ENCODE data around the gene DUSP5.

The DUSP5 gene

GRCh38 chr10:110483633-110484032, 14.1 kb upstream of the DUSP5 start:
- DNase-seq = no peak

GRCh38 chr10:110485541-110485940, 12.2 kb upstream of the DUSP5 start:
- no peak for DNase-seq

- DNase-seq = no peak
These were observed 10.9 kb upstream of the DUSP5 start for GRCh38 chr10:110486680-110487410.

- DNase-seq = no peak
These were observed 10.0 kb upstream of the DUSP5 start for GRCh38 chr10:110487411-110488331.

DNA sequence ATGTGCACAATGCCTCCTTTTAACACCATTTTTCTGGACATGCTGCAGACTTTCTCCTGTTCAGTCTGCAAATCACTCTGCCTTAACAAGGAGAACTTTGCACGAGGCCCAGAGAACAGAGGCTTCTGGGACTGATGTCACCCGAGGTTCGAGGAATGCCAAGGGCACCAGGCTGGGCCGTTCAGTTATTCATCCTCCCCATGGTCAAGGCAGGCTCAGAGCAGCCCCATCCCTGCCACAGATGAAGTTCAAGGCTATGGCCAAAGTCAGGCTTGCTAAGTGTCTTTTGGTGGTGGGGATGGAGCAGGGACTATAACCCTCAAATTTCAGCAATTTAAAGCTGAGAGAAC, 9.4 kb upstream of the DUSP5 start:
- no peak for DNase-seq

DNA sequence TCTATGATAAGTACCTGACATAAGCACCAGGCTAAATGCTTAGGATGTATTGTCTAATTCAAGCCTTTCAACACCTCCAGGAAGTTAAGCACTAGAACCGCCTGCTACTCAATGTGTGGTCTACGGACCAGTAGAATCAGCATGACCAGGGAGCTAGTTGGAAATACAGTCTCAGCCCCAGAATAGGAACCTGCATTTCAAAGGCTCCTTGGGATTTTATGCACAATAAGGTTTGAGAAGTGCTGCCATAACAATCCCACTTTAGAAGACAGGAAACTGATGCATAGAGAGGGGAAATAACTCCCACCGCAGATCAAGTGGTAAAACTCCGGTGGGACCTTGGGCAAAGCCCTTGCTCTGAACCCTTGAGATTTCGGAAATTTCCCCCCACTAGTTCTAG, 8.8 kb upstream of the DUSP5 start:
- no peak for DNase-seq

DNA sequence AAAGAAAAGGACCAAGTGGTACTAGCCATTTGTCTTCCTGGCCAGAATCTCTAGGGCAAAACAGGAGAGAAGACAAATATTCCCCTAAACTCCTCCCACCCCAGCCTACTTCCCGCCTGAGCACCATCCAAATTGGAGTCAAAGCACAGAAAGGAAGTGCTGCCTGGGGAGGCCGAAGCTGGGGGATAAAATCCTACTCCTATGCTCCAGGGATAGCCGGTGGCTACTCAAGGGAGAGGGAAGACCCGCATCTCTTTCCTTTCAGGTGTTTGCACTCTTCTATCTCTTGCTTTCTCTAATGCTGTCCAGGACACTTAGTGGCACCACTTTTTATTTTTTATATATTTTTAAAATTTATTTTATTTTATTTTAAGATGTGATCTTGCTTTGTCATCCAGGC, 7.1 kb upstream of the DUSP5 start:
- no peak for DNase-seq

- DNase-seq = no peak
These were observed 6.4 kb upstream of the DUSP5 start for GRCh38 chr10:110491346-110491745.

- no peak for DNase-seq
These were observed 5.5 kb upstream of the DUSP5 start for GRCh38 chr10:110492069-110492822.

- no peak for DNase-seq
These were observed 3.8 kb upstream of the DUSP5 start for GRCh38 chr10:110493832-110494426.

- no peak for DNase-seq
These were observed 3.2 kb upstream of the DUSP5 start for GRCh38 chr10:110494532-110494931.

DNA sequence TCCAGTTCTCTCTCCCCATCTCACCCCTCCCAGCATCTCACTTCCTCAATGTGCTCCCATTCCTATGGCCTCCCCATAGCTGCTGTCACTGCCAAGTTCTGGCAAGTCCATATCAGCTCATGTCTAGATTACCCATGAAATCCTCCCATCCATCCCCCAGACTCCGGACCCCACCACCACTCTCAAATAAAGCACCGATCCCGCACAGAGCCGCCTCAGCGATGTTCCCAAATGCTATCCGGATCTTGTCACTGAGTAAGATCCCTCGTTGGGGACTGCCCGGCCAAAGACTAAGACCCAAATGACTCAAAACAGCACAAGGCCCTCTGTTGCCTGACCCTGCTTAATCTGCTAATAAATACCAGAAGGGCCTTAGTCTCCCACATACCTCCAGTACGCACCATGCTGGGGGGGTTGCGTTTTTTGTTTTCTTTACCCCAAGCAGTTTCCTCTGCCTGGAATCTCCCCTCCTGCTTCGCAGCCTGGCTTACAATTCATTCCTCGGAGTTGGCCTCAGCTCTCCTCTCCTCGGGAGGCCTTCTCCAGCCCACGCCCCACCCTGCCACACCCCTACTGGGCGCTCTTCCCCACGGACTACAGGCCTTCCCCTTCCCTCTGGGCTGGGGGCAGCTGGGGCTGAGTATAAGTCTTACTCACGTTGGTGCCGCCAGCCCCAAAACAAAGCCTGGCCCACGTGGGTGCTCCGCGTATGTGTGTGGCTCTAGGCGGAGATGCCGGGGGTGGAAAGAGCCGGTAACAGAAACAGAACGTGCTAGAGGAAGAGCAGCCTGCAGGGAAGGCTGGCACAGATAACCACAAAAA, 1.8 kb upstream of the DUSP5 start:
- DNase-seq = no peak

DNA sequence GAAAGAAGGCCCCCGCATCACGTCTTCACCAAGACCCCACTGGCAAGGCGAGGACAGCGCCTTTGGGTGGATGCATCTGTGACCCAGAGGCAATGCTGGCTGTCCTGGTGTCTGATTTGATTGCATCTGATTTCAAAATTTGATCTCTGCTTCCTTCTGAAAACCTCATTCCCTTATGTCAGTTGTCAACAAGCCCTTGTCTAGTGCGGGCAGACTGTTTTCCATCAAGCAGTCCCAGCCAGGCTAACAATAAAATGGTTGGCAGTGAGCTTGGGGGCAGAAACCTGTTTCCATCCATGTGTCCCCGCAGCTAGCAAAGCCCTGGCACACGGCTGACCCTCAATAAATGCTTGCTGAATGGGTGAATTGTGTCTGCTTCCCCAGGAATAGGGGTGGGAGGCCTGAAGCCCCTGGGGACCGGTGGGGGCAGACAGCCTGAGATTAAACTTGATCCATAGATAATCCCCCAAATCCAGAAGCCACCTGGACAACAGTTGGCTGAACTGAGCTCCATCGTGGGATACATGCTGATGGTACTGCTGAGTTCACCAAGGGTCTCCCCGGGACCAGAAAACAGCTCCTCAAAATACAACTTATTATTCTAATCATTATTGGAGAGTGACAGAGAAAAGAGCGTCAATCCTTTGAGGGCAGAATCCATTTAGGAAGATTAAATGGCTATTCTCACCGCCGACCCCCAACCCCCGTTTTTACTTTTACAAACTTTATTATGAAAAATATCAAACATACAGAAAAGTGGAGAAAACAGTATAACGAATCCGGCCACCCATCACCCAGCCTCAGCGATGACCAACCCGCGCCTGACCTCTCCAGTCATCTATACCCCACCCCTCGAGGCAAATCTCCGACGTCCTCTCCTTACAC, 912 bp upstream of the DUSP5 start:
- DNase-seq = no peak

GRCh38 chr10:110498087-110498981, 627 bp downstream of the DUSP5 start:
- DNase-seq = no peak

- no peak for DNase-seq
These were observed 1.5 kb downstream of the DUSP5 start for GRCh38 chr10:110498982-110499795.

DNA sequence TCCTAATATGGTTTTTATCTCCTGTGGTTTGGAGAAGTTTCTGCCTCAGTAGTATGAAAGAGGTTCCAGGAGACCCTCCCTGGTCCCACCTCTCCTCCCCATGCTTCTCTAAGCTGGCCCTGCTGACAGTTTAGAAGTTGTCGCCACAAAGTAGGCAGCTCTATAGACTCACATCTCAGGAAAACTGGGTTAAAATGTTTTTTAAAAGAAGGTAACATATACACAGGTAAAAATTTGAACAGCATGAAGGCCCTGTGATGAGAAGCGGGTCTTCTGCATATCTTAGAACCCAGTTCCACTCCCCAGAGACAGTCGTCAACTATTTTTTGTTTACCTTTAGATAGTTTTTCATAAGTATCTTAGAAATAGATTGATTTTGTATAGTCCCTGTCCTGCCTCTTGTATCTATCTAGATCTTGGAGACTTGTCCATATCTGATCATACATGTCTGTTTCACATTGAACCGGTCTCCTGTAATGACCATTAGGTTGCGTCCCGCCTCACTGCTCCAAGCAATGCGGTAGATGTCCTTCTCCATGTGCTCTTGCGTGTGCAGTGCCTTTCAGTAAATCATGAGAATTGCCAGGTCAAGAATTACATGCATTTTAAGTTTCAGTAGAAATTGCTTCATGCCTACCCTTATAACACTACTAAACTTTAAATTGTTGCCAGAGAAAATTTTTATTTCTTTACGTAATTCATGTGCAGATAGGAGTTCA, 2.2 kb downstream of the DUSP5 start:
- no peak for DNase-seq

DNA sequence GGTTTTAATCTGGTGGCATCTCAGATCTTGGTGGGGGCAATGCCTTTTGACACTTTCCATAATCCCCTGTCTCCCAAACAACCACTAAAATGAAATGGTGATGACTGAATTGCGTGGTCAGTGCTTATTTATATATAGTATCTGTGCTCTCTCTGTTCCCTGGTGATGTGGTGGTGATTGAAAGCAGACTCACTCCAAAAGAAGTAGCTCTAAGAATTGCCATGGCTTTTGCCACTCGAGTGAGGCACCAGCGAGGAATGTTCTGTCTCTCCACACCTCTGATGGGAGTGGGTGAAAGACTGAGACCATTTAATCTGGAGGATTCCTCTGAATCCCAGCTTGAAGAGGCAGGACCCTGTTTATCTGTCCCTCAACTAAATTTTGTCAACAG, 2.8 kb downstream of the DUSP5 start:
- DNase-seq = no peak

DNA sequence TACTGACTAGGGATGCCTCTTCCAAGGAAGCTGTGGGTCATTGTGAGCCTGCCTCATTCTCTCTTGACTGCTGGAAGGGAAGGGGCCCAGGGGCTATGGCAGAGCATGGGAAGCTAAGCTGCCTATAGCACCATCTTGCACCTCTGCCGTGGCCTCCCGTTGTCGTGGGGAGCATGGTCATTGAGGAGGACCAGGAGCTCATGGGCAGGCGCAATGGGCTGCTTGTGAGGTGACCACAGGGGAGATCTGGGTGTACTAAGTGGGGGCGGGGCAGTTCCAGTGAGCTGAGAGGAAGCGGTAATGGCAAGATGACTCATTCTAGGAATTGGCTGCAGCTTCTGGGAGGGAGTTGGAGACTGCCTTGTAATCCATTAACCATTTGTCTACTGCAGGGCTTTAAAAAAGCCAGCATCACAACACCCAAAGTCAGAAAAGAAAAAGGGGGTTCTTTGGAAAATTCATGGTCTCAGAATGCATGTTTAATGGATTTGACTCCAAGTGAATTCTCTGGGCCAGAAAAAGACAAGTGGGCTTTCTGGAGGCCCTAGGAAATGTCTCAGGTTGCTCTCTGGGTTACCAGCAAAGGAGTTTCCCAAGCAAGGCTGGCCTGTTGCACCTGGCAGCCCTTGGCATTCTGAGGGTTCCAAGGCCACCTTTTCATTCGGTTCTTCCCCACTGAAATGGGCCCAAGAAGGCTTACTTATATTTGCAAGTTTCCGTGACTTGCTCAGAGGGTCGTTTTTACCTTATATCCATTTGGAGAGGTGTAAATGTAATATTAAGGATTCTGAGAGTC, 3.6 kb downstream of the DUSP5 start:
- DNase-seq = peak; percentile 68

Measured in NK-92 treated with Interleukin-12 subunit alpha and Interleukin-12 subunit beta, amount 100 ng/mL, for 24 hours (cell line).